Hepatocyte (in vitro differentiated cells): ENCODE measurements around the gene RHOT2. TPM values are rescaled to one million over a fixed set of nuclear protein-coding genes. Genes with fewer than 3 reads are reported as not detected.

Experiments used
- DNase-seq: peaks from one replicate; pipeline ENCODE4 v3.0.0-alpha.2; 2016; ENCODE audit warnings: low spot score
- H2AFZ ChIP-seq: fragments of 200-600 bp; sonication (generic); 2 replicates; pipeline ENCODE4 v1.6.0; 2016; ENCODE audit warnings: antibody characterized with exemption, mild to moderate bottlenecking
- H3K27ac ChIP-seq: fragments of 200-600 bp; sonication (generic); 2 replicates; pipeline ENCODE4 v1.5.1; 2016; ENCODE audit warnings: mild to moderate bottlenecking
- H3K27me3 ChIP-seq: fragments of 200-600 bp; sonication (generic); 2 replicates; pipeline ENCODE4 v1.6.1; 2016
- H3K36me3 ChIP-seq: fragments of 200-600 bp; sonication (generic); replicated peaks from 2 replicates; pipeline ENCODE4 v1.5.1; 2016; ENCODE audit warnings: low read depth; ENCODE audit not compliant: insufficient read depth
- H3K4me1 ChIP-seq: fragments of 200-600 bp; sonication (generic); 2 replicates; pipeline ENCODE4 v1.5.1; 2016; ENCODE audit warnings: mild to moderate bottlenecking, moderate library complexity; ENCODE audit not compliant: insufficient read depth
- H3K4me2 ChIP-seq: fragments of 200-600 bp; sonication (generic); 2 replicates; pipeline ENCODE4 v1.6.0; 2016
- H3K4me3 ChIP-seq: fragments of 200-600 bp; sonication (generic); 2 replicates; pipeline ENCODE4 v1.5.1; 2016; ENCODE audit warnings: mild to moderate bottlenecking
- H3K79me2 ChIP-seq: fragments of 200-600 bp; sonication (generic); 2 replicates; pipeline ENCODE4 v1.6.0; 2017; ENCODE audit warnings: mild to moderate bottlenecking
- H3K9me2 ChIP-seq: fragments of 200-600 bp; sonication (generic); replicated peaks from 2 replicates; pipeline ENCODE4 v1.6.0; 2017; ENCODE audit warnings: mild to moderate bottlenecking; ENCODE audit not compliant: insufficient read depth
- H3K9me3 ChIP-seq: fragments of 200-600 bp; sonication (generic); 2 replicates; pipeline ENCODE4 v1.5.1; 2016; ENCODE audit warnings: low read depth, mild to moderate bottlenecking
- H4K20me1 ChIP-seq: fragments of 200-600 bp; sonication (generic); 2 replicates; pipeline ENCODE4 v1.6.0; 2016; ENCODE audit warnings: mild to moderate bottlenecking; ENCODE audit not compliant: insufficient read depth, poor library complexity, severe bottlenecking
- EZH2 ChIP-seq: fragments of 200-600 bp; sonication (generic); IDR thresholded peaks from 2 replicates; pipeline ENCODE4 v1.6.1; 2016; ENCODE audit warnings: antibody characterized with exemption, mild to moderate bottlenecking, borderline replicate concordance
- EZH2phosphoT487 ChIP-seq: fragments of 200-600 bp; sonication (generic); IDR thresholded peaks from one replicate; pipeline ENCODE4 v1.6.1; 2018; ENCODE audit warnings: antibody characterized with exemption, mild to moderate bottlenecking, low read depth, moderate library complexity; ENCODE audit not compliant: unreplicated experiment, severe bottlenecking
- WGBS: methylation state at CpG from one replicate; pipeline ENCODE4 v1.1.6; 2016; ENCODE audit warnings: low lambda C conversion rate; ENCODE audit errors: missing lambda C conversion rate; 5-methylcytosine and 5-hydroxymethylcytosine counted together
- polyA plus RNA-seq: library from polyadenylated mRNA; unstranded; fragments of >200 nt; fragmentation: Nextera tagmentation; extraction: Ambion mirVana; gene quantifications from 2 replicates; pipeline ENCODE4 v1.2.1, GENCODE V29; 2016
- total RNA-seq: library from RNA; depleted of rRNA; stranded (reverse); fragments of >200 nt; gene quantifications from 2 replicates; pipeline ENCODE4 v1.2.3, GENCODE V29; 2014
- TF ChIP-seq, protein P1 (sequence below): fragments of 200-600 bp; sonication (generic); IDR thresholded peaks from 2 replicates; pipeline ENCODE4 v1.5.1; 2016; ENCODE audit warnings: antibody characterized with exemption, mild to moderate bottlenecking; ENCODE audit not compliant: poor library complexity

RHOT2 gene
- total and polyA plus RNA-seq, 2 experiments from 2014 or later: 63.2 to 158 TPM

- peak overlapping the region; percentile 97 for H3K4me2 ChIP-seq
- H3K27ac ChIP-seq: peak overlapping the region; percentile 94
- peaks cover 46% of the 10 kb centered on the region for H3K4me1 ChIP-seq
- H3K4me3 ChIP-seq: peak overlapping the region; percentile 54
- peaks cover 52% of the 10 kb centered on the region for H3K79me2 ChIP-seq
- TF ChIP-seq, protein P1, sequence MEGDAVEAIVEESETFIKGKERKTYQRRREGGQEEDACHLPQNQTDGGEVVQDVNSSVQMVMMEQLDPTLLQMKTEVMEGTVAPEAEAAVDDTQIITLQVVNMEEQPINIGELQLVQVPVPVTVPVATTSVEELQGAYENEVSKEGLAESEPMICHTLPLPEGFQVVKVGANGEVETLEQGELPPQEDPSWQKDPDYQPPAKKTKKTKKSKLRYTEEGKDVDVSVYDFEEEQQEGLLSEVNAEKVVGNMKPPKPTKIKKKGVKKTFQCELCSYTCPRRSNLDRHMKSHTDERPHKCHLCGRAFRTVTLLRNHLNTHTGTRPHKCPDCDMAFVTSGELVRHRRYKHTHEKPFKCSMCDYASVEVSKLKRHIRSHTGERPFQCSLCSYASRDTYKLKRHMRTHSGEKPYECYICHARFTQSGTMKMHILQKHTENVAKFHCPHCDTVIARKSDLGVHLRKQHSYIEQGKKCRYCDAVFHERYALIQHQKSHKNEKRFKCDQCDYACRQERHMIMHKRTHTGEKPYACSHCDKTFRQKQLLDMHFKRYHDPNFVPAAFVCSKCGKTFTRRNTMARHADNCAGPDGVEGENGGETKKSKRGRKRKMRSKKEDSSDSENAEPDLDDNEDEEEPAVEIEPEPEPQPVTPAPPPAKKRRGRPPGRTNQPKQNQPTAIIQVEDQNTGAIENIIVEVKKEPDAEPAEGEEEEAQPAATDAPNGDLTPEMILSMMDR: no peak
- no peak for TF ChIP-seq EZH2
- TF ChIP-seq EZH2phosphoT487: no peak
- H3K36me3 ChIP-seq: no peaks in the 10 kb centered on the region
- H3K9me3 ChIP-seq: no peaks in the 10 kb centered on the region
- WGBS: 89% methylated on average over 13 of the region's 13 CpGs
- no peaks in the 10 kb centered on the region for H3K9me2 ChIP-seq
- no peak overlapping the region for H2AFZ ChIP-seq
- H3K27me3 ChIP-seq: no peaks in the 10 kb centered on the region
- H4K20me1 ChIP-seq: no peaks in the 10 kb centered on the region
- no peak for DNase-seq
Observed at GRCh38 chr16:643050-643368, 24.9 kb upstream of the RHOT2 start.

DNA sequence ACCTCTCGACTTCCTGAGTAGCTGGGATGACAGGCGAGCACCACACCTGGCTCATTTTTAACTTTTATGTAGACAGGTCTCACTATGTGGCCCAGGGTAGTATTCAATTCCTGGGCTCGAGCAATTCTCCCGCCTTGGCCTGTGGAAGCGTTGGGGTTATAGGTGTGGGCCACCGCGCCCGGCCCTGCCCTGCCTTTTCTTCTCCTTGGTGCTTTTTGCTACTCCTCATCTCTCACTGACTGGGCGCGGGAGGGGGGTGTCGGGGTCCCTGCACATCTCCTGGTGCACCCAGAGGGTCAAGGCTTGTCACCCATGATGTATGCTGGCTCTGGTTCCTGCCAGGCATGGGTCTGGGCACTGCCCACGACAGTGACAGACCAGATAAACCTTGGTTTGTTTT, 23.4 kb upstream of the RHOT2 start:
- H3K9me2 ChIP-seq: no peaks in the 10 kb centered on the region
- no peaks in the 10 kb centered on the region for H3K27me3 ChIP-seq
- peak overlapping the region; percentile 97 for H3K4me2 ChIP-seq
- peaks cover 53% of the 10 kb centered on the region for H3K4me1 ChIP-seq
- H3K27ac ChIP-seq: peak overlapping the region; percentile 89
- no peak for TF ChIP-seq EZH2phosphoT487
- TF ChIP-seq EZH2: no peak
- TF ChIP-seq, protein P1: no peak
- peaks cover 59% of the 10 kb centered on the region for H3K79me2 ChIP-seq
- no peak overlapping the region for H2AFZ ChIP-seq
- H3K4me3 ChIP-seq: no peak overlapping the region
- no peaks in the 10 kb centered on the region for H3K9me3 ChIP-seq
- no peak for DNase-seq
- H3K36me3 ChIP-seq: no peaks in the 10 kb centered on the region
- 97% methylated on average over 12 of the region's 12 CpGs for WGBS
- no peaks in the 10 kb centered on the region for H4K20me1 ChIP-seq

DNA sequence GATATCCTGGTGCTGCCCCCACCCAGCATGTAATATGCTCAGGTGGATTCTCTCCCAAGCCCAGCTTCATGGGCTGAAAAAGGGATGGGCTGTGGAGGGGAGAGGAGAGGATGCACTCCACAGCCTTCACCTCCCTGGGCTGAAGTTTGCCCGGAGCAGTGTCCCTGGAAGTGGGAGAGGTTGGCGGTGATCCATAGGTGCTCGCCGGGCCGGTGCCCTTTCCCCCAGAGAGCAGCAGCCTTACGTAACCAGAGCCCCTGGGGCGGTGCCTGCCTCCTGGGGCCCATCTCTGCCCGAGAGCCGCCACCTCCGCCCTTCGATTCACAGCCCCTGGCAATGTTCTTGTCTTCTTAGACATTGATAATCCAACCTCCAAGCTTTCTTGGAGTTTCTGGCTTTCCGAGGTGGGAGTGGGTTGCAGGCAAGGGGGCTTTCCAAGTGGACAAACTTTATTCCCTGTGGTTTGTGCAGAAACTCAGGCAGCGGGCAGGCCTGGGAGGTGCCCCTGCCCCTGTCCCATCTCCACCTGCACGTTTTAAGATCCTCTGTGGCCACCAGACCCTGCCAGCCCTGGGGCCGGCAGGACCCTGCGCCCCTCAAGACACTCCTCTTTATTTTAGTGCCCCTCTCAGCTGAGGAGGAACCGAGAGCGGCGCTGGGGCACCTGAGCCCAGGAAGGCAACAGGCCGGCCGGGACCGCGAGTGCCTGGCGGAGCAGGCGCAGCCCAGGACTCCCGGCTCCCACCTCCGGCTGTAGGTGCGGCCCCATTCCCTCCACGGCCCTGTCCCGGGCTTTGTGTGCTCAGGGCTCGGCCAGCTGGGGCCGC, 21.9 kb upstream of the RHOT2 start:
- H3K4me1 ChIP-seq: peaks cover 58% of the 10 kb centered on the region
- no peaks in the 10 kb centered on the region for H3K36me3 ChIP-seq
- peak; percentile 76 for DNase-seq
- H3K79me2 ChIP-seq: peaks cover 59% of the 10 kb centered on the region
- WGBS: 77% methylated on average over 25 of the region's 32 CpGs
- H3K27me3 ChIP-seq: no peaks in the 10 kb centered on the region
- peak overlapping the region; percentile 97 for H3K4me2 ChIP-seq
- TF ChIP-seq EZH2phosphoT487 (no peak), EZH2 (no peak)
- TF ChIP-seq, protein P1: no peak
- peak overlapping the region; percentile 89 for H3K27ac ChIP-seq
- no peak overlapping the region for H2AFZ ChIP-seq
- no peaks in the 10 kb centered on the region for H4K20me1 ChIP-seq
- no peaks in the 10 kb centered on the region for H3K9me2 ChIP-seq
- no peaks in the 10 kb centered on the region for H3K9me3 ChIP-seq
- H3K4me3 ChIP-seq: no peak overlapping the region
